BE2C (cell line): ENCODE measurements around the gene UCK2.

Source experiments
- DNase-seq: peaks from one replicate; pipeline ENCODE4 v3.0.0-alpha.2; 2020
- H3K27me3 ChIP-seq: fragments of 250-450 bp; sonication (Bioruptor Pico); 2 replicates; pipeline ENCODE4 v1.5.1; 2020; ENCODE audit warnings: mild to moderate bottlenecking
- H3K36me3 ChIP-seq: fragments of 250-450 bp; sonication (Bioruptor Pico); 2 replicates; pipeline ENCODE4 v1.5.1; 2020; ENCODE audit warnings: mild to moderate bottlenecking
- H3K4me1 ChIP-seq: fragments of 250-450 bp; sonication (Bioruptor Pico); 2 replicates; pipeline ENCODE4 v1.5.1; 2020
- H3K4me3 ChIP-seq: 2 replicates; pipeline ENCODE4 v1.5.1; 2011; ENCODE audit warnings: low read depth, low read length
- H3K9me3 ChIP-seq: fragments of 250-450 bp; sonication (Bioruptor Pico); 2 replicates; pipeline ENCODE4 v1.5.1; 2020
- CTCF ChIP-seq: IDR thresholded peaks from 2 replicates; pipeline ENCODE4 v1.5.1; 2012; ENCODE audit warnings: mild to moderate bottlenecking, low read depth, low read length

UCK2 gene

DNA sequence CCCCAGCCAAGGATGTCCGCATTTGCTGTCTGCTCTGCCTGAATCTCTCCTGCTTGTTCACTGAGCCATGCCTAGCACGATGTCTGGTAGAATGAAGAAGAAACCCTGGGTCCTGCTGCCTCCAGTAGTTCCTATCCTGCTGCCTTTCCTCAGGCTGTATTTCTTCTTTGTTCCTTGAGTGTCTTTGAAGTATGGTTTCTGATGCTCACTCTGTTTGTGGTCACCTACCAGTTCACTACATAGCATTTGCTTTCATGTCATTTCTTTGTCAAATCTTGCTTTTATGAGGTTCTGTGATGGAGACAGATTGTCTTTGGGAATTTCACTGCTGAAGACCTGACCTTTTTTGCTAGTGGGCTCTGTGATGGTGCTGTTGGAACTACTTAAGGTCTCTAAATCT is 5.9 kb downstream of the UCK2 start:
- peaks cover 3% of the 10 kb centered on the region; the same call in 1 of the 2 replicates for H3K4me1 ChIP-seq
- DNase-seq: no peak
- H3K9me3 ChIP-seq: no peaks in the 10 kb centered on the region

GRCh38 chr1:165834229-165834628 is 6.8 kb downstream of the UCK2 start:
- no peaks in the 10 kb centered on the region for H3K27me3 ChIP-seq
- H3K9me3 ChIP-seq: no peaks in the 10 kb centered on the region
- no peak overlapping the region for H3K4me3 ChIP-seq
- peaks cover 3% of the 10 kb centered on the region; the same call in 1 of the 2 replicates for H3K4me1 ChIP-seq
- no peak for DNase-seq
- H3K36me3 ChIP-seq: peaks cover 23% of the 10 kb centered on the region
- TF ChIP-seq CTCF: no peak

More for the DNA sequence above, 5.9 kb downstream of the UCK2 start:
- Histone ChIP-seq H3K27me3 (no peaks in the 10 kb centered on the region), H3K36me3 (peaks cover 27% of the 10 kb centered on the region), H3K4me3 (no peak overlapping the region)
- no peak for TF ChIP-seq CTCF

DNA sequence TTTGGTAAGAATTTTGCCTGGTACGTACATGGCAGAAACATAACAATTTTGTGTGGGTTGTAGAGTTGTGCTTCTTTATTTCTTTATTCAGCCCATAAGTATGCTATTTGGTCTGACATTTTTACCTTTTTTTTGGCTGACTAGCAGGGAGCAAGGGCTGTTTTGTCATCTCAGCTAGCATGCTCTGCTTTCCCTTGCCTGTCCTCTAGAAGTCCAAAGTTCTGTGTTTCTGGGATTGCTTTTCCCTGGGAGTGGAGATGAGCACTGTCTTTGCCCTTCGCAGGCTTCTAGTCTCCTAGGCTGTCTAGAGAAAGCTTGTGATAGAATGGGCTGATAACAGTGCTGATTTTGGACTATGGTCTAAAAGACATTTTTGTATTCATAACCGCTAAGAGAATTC is 7.5 kb downstream of the UCK2 start:
- H3K27me3 ChIP-seq: no peaks in the 10 kb centered on the region
- no peak for TF ChIP-seq CTCF
- H3K4me1 ChIP-seq: peaks cover 3% of the 10 kb centered on the region; the same call in 1 of the 2 replicates
- no peak overlapping the region for H3K4me3 ChIP-seq
- peaks cover 23% of the 10 kb centered on the region for H3K36me3 ChIP-seq
- H3K9me3 ChIP-seq: no peaks in the 10 kb centered on the region
- no peak for DNase-seq

GRCh38 chr1:165836664-165837482 is 9.5 kb downstream of the UCK2 start:
- Histone ChIP-seq H3K4me3 (no peak overlapping the region), H3K4me1 (peaks cover 14% of the 10 kb centered on the region), H3K27me3 (no peaks in the 10 kb centered on the region), H3K36me3 (peaks cover 12% of the 10 kb centered on the region), H3K9me3 (no peaks in the 10 kb centered on the region)
- no peak for DNase-seq
- TF ChIP-seq CTCF: no peak

- no peak for TF ChIP-seq CTCF
- H3K27me3 ChIP-seq: no peaks in the 10 kb centered on the region
- H3K36me3 ChIP-seq: peaks cover 12% of the 10 kb centered on the region
- H3K9me3 ChIP-seq: no peaks in the 10 kb centered on the region
- peaks cover 17% of the 10 kb centered on the region for H3K4me1 ChIP-seq
- DNase-seq: no peak
- no peak overlapping the region for H3K4me3 ChIP-seq
Measured at GRCh38 chr1:165837838-165838364, 10.5 kb downstream of the UCK2 start.

GRCh38 chr1:165840423-165840822 is 13.0 kb downstream of the UCK2 start:
- Histone ChIP-seq H3K4me3 (no peak overlapping the region), H3K4me1 (peaks cover 27% of the 10 kb centered on the region), H3K36me3 (peaks cover 18% of the 10 kb centered on the region), H3K9me3 (no peaks in the 10 kb centered on the region), H3K27me3 (no peaks in the 10 kb centered on the region)
- no peak for TF ChIP-seq CTCF
- no peak for DNase-seq
